Endothelial cell of umbilical vein (primary cell): ENCODE data around the gene KRTAP13-2.

Source experiments
- EZH2 ChIP-seq: IDR thresholded peaks from 2 replicates; pipeline ENCODE4 v1.6.1; 2012; ENCODE audit warnings: borderline replicate concordance, low read depth, mild to moderate bottlenecking, moderate library complexity, low read length, inconsistent platforms; ENCODE audit not compliant: severe bottlenecking
- FOS ChIP-seq: IDR thresholded peaks from 2 replicates; pipeline ENCODE4 v1.6.1; 2011; ENCODE audit warnings: mild to moderate bottlenecking, low read length, moderate library complexity, borderline replicate concordance; ENCODE audit not compliant: insufficient read depth
- JUN ChIP-seq: IDR thresholded peaks from 2 replicates; pipeline ENCODE4 v1.6.1; 2011; ENCODE audit warnings: borderline replicate concordance, low read depth; ENCODE audit not compliant: insufficient read length, insufficient read depth
- MAX ChIP-seq: IDR thresholded peaks from 2 replicates; pipeline ENCODE4 v1.6.1; 2011; ENCODE audit not compliant: insufficient read depth, insufficient read length
- POLR2A ChIP-seq: IDR thresholded peaks from 2 replicates; pipeline ENCODE4 v1.6.1; 2012; ENCODE audit warnings: low read depth, mild to moderate bottlenecking, control low read depth, low read length
- TF ChIP-seq, protein P1 (sequence below), 2 donors: IDR thresholded peaks; 1 replicate in 1 of 2; 2 replicates in 1 of 2; pipeline ENCODE4 v1.5.1; 2011; ENCODE audit warnings: low read length in 2 of 2, mild to moderate bottlenecking in 2 of 2, moderate library complexity in 2 of 2, control low read depth in 1 of 2, inconsistent platforms in 1 of 2, low read depth in 1 of 2; ENCODE audit not compliant: insufficient read depth in 1 of 2; ENCODE audit errors: extremely low read depth in 1 of 2

- TF ChIP-seq, protein P1, sequence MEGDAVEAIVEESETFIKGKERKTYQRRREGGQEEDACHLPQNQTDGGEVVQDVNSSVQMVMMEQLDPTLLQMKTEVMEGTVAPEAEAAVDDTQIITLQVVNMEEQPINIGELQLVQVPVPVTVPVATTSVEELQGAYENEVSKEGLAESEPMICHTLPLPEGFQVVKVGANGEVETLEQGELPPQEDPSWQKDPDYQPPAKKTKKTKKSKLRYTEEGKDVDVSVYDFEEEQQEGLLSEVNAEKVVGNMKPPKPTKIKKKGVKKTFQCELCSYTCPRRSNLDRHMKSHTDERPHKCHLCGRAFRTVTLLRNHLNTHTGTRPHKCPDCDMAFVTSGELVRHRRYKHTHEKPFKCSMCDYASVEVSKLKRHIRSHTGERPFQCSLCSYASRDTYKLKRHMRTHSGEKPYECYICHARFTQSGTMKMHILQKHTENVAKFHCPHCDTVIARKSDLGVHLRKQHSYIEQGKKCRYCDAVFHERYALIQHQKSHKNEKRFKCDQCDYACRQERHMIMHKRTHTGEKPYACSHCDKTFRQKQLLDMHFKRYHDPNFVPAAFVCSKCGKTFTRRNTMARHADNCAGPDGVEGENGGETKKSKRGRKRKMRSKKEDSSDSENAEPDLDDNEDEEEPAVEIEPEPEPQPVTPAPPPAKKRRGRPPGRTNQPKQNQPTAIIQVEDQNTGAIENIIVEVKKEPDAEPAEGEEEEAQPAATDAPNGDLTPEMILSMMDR (IDR thresholded peaks at IDR 0.05; ENCODE audit: extremely low read depth in 1 of 2, insufficient read depth in 1 of 2, low read depth in 1 of 2, low read length in 2 of 2), result no peak
- TF ChIP-seq POLR2A, result no peak
- TF ChIP-seq EZH2, result no peak
- TF ChIP-seq FOS, result no peak
- TF ChIP-seq JUN, result no peak
- no peak for TF ChIP-seq MAX
Measured at GRCh38 chr21:30337276-30337744, 34.8 kb downstream of the KRTAP13-2 start, which contains the start of gene KRTAP27-1.
